NCI-H1048 (cell line): Measurements from ENCODE around the gene DNAH8.

Source experiments
- DNase-seq: peaks from one replicate; lab custom pipeline; 2025; lab: John Stamatoyannopoulos, UW

Gene DNAH8

GRCh38 chr6:38974389-38975151 is 259.5 kb downstream of the DNAH8 start:
- no peak for DNase-seq

- no peak for DNase-seq
These were observed 260.5 kb downstream of the DNAH8 start for GRCh38 chr6:38975621-38976049.

- no peak for DNase-seq
These were observed 260.9 kb downstream of the DNAH8 start for GRCh38 chr6:38976051-38976450.

- DNase-seq = no peak
These were observed 261.8 kb downstream of the DNAH8 start for GRCh38 chr6:38976801-38977500.

- DNase-seq = no peak
These were observed 263.1 kb downstream of the DNAH8 start for GRCh38 chr6:38978139-38978704.

GRCh38 chr6:38982470-38982869 is 267.4 kb downstream of the DNAH8 start:
- no peak for DNase-seq

GRCh38 chr6:38984723-38985122 is 269.6 kb downstream of the DNAH8 start:
- DNase-seq = no peak

GRCh38 chr6:38985839-38986238 is 270.7 kb downstream of the DNAH8 start:
- no peak for DNase-seq

GRCh38 chr6:38987503-38987902 is 272.4 kb downstream of the DNAH8 start:
- DNase-seq = no peak

GRCh38 chr6:38988736-38989449 is 273.8 kb downstream of the DNAH8 start:
- DNase-seq = no peak

GRCh38 chr6:38990475-38990874 is 275.4 kb downstream of the DNAH8 start:
- DNase-seq = no peak

- DNase-seq = no peak
These were observed 281.6 kb downstream of the DNAH8 start for GRCh38 chr6:38996676-38997075.

GRCh38 chr6:38997128-38997761 is 282.1 kb downstream of the DNAH8 start:
- DNase-seq = peak; percentile 1

GRCh38 chr6:39003072-39003471 is 288.0 kb downstream of the DNAH8 start:
- no peak for DNase-seq

- no peak for DNase-seq
These were observed 288.4 kb downstream of the DNAH8 start for GRCh38 chr6:39003492-39003891.

- no peak for DNase-seq
These were observed 289.7 kb downstream of the DNAH8 start for GRCh38 chr6:39004801-39005200.

- DNase-seq = no peak
These were observed 290.7 kb downstream of the DNAH8 start for GRCh38 chr6:39005774-39006173.

GRCh38 chr6:39007575-39007974 is 292.5 kb downstream of the DNAH8 start:
- DNase-seq = no peak

- no peak for DNase-seq
These were observed 293.6 kb downstream of the DNAH8 start for GRCh38 chr6:39008737-39009136.

- DNase-seq = no peak
These were observed 294.4 kb downstream of the DNAH8 start for GRCh38 chr6:39009476-39009875.

GRCh38 chr6:39016839-39017546 is 301.9 kb downstream of the DNAH8 start:
- no peak for DNase-seq

- no peak for DNase-seq
These were observed 302.4 kb downstream of the DNAH8 start for GRCh38 chr6:39017547-39017880.
